ENCODE data around the gene RNF220. TPM values are rescaled to one million over a fixed set of nuclear protein-coding genes. Genes with fewer than 3 reads are reported as not detected.

Gene RNF220
- total and polyA plus RNA-seq, 2 experiments from 2014 or later = 47.4 to 123 TPM

DNA sequence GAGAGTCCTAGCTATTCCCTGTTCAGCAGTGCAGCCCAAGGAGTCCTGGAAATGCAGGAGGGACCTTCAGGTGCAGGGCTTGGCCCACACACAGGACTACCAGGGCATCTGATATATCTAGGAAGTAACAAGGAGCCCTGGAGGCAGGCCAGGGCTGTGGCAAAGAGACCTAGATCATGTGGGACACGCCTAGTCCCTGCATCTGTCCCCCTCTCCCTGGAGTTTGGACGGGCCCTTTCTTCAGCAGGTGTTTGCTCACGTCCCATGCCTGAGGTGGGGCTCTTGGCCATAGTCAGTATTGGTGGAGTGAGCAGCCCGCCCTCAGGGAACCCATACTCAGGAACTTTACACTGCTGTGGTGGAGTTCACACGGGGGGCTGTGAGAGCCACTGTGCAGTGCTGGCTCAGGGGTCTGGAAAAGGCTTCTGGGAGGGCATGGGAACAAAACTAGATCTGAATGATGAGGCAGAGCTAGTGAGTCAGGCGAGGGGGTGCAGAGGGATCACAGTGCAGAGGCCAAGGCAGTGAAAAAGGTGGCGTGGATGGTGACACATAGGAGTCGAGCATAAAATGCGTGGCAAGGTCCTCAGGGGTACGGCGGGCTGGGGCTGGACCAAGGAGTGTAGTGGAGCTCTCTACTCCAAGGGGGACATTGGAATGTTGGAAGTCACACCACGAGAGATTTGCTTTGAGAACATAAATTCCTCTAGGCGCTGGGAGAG is 243.6 kb downstream of the RNF220 start:
- 91 to 94% methylated on average over 13 of the region's 13 CpGs for WGBS, 2 experiments (ENCODE audit: low coverage in 1 of 2, low lambda C conversion rate in 2 of 2, missing lambda C conversion rate in 2 of 2)
- Histone ChIP-seq H3K9me3 (ENCODE audit: low read depth) (no peaks in the 10 kb centered on the region), H3K9ac (no peak overlapping the region), H3K9me2 (ENCODE audit: insufficient read depth) (no peaks in the 10 kb centered on the region), H3K36me3 (ENCODE audit: low read depth) (no peaks in the 10 kb centered on the region), H4K20me1 (ENCODE audit: insufficient read depth) (no peaks in the 10 kb centered on the region), H3F3A (ENCODE audit: insufficient read depth) (peaks cover 11% of the 10 kb centered on the region), H3K4me3 (no peak overlapping the region), H2AFZ (no peak overlapping the region), H3K27ac (no peak overlapping the region), H3K79me2 (ENCODE audit: insufficient read depth) (no peaks in the 10 kb centered on the region), H3K4me1 (ENCODE audit: insufficient read depth) (peaks cover 11% of the 10 kb centered on the region), H3K27me3 (replicated peaks; ENCODE audit: insufficient read depth) (no peaks in the 10 kb centered on the region), H3K4me2 (ENCODE audit: unreplicated experiment) (no peak overlapping the region)
- TF ChIP-seq EZH2 (IDR thresholded peaks at IDR 0.05; ENCODE audit: insufficient read depth, poor library complexity, severe bottlenecking) = no peak
- TF ChIP-seq EZH2phosphoT487 (IDR thresholded peaks at IDR 0.05; ENCODE audit: insufficient read depth, low read depth) = no peak
- no peak for DNase-seq
- in situ Hi-C loops (cut with MboI) = no loop called here

DNA sequence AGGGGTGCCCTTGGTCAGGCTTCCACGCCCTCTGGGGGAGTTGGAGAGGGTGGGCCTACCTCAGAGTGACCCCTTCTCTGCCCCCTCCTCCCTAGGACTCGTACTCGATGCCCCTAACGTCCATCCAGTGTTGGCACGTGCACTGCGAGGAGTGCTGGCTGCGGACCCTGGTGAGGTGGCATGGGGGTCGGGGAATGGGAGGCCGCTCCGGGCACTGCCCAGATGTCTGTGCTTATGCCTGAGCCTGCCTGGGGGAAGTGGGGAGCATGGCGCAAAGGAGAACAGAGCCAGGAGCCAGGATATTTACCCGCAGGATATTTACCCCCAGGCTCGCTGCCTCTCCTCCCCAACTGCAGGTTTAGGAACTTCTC is 244.7 kb downstream of the RNF220 start:
- no peak overlapping the region for H3K4me2 ChIP-seq (ENCODE audit: unreplicated experiment)
- H3K9me2 ChIP-seq (ENCODE audit: insufficient read depth) = no peaks in the 10 kb centered on the region
- in situ Hi-C loops (cut with MboI) = loop anchor here (5.0 kb wide), 1 partner anchor 42 kb away; no protein-coding TSS in a partner anchor
- no peak overlapping the region for H3K27ac ChIP-seq
- no peaks in the 10 kb centered on the region for H3K79me2 ChIP-seq (ENCODE audit: insufficient read depth)
- H3K27me3 ChIP-seq (replicated peaks; ENCODE audit: insufficient read depth) = no peaks in the 10 kb centered on the region
- no peak overlapping the region for H2AFZ ChIP-seq
- no peak for DNase-seq
- TF ChIP-seq EZH2 (IDR thresholded peaks at IDR 0.05; ENCODE audit: insufficient read depth, poor library complexity, severe bottlenecking) = no peak
- TF ChIP-seq EZH2phosphoT487 (IDR thresholded peaks at IDR 0.05; ENCODE audit: insufficient read depth, low read depth) = no peak
- WGBS, 2 experiments (ENCODE audit: low coverage in 1 of 2, low lambda C conversion rate in 2 of 2, missing lambda C conversion rate in 2 of 2) = 92 to 93% methylated on average over 13 of the region's 13 CpGs
- peaks cover 11% of the 10 kb centered on the region for H3F3A ChIP-seq (ENCODE audit: insufficient read depth)
- H3K9me3 ChIP-seq (ENCODE audit: low read depth) = no peaks in the 10 kb centered on the region
- H3K4me1 ChIP-seq (ENCODE audit: insufficient read depth) = peaks cover 11% of the 10 kb centered on the region
- no peak overlapping the region for H3K4me3 ChIP-seq
- no peak overlapping the region for H3K9ac ChIP-seq
- H4K20me1 ChIP-seq (ENCODE audit: insufficient read depth) = no peaks in the 10 kb centered on the region
- no peaks in the 10 kb centered on the region for H3K36me3 ChIP-seq (ENCODE audit: low read depth)

DNA sequence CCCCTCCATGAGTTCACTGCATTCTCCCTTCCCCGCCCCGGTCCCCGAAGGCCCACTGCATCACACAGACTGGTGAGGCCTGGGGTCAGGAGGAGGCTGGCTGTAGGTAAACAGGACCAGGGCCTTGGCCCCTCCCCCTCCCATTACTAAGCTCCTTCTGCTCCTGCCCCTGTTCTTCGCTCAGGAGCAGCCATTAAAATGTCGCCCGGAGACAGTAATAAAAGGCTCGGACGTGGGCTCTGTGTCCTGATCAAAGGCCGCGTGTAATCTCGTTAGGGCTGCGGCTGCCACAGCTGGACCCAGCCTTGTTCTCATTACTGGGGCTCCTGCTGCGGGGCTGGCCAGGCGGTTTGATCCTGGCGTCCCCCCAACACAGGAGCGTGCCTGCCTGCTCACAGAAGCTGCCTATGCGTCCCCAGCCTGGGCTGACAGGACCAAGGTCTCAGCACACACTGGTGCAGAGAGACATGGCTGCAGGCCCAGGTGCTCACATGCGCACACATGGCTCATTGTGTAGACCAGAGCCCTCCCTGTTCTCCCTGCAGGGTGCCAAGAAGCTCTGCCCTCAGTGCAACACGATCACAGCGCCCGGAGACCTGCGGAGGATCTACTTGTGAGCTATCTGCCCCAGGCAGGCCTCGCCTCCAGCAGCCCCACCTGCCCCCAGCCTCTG is 245.2 kb downstream of the RNF220 start:
- no peaks in the 10 kb centered on the region for H4K20me1 ChIP-seq (ENCODE audit: insufficient read depth)
- DNase-seq = no peak
- in situ Hi-C loops (cut with MboI) = loop anchor here (5.0 kb wide), 1 partner anchor 43 kb away; no protein-coding TSS in a partner anchor

DNA sequence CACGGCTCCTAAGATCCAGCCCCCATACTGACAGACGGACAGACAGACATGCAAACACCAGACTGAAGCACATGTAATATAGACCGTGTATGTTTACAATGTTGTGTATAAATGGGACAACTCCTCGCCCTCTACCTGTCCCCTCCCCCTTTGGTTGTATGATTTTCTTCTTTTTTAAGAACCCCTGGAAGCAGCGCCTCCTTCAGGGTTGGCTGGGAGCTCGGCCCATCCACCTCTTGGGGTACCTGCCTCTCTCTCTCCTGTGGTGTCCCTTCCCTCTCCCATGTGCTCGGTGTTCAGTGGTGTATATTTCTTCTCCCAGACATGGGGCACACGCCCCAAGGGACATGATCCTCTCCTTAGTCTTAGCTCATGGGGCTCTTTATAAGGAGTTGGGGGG is 246.0 kb downstream of the RNF220 start:
- in situ Hi-C loops (cut with MboI) = loop anchor here (5.0 kb wide), 1 partner anchor 44 kb away; no protein-coding TSS in a partner anchor
- H2AFZ ChIP-seq = no peak overlapping the region
- H3K4me2 ChIP-seq (ENCODE audit: unreplicated experiment) = no peak overlapping the region
- peaks cover 7% of the 10 kb centered on the region for H3F3A ChIP-seq (ENCODE audit: insufficient read depth)
- H4K20me1 ChIP-seq (ENCODE audit: insufficient read depth) = no peaks in the 10 kb centered on the region
- H3K4me1 ChIP-seq (ENCODE audit: insufficient read depth) = peaks cover 2% of the 10 kb centered on the region
- H3K36me3 ChIP-seq (ENCODE audit: low read depth) = no peaks in the 10 kb centered on the region
- H3K9me2 ChIP-seq (ENCODE audit: insufficient read depth) = no peaks in the 10 kb centered on the region
- H3K27ac ChIP-seq = no peak overlapping the region
- no peaks in the 10 kb centered on the region for H3K27me3 ChIP-seq (replicated peaks; ENCODE audit: insufficient read depth)
- H3K9me3 ChIP-seq (ENCODE audit: low read depth) = no peaks in the 10 kb centered on the region
- no peak for DNase-seq
- no peak overlapping the region for H3K4me3 ChIP-seq
- 87 to 91% methylated on average over 8 of the region's 8 CpGs for WGBS, 2 experiments (ENCODE audit: low coverage in 1 of 2, low lambda C conversion rate in 2 of 2, missing lambda C conversion rate in 2 of 2)
- no peaks in the 10 kb centered on the region for H3K79me2 ChIP-seq (ENCODE audit: insufficient read depth)
- H3K9ac ChIP-seq = no peak overlapping the region
- no peak for TF ChIP-seq EZH2 (IDR thresholded peaks at IDR 0.05; ENCODE audit: insufficient read depth, poor library complexity, severe bottlenecking)
- no peak for TF ChIP-seq EZH2phosphoT487 (IDR thresholded peaks at IDR 0.05; ENCODE audit: insufficient read depth, low read depth)

More for the DNA sequence above, 245.2 kb downstream of the RNF220 start:
- TF ChIP-seq EZH2phosphoT487 (IDR thresholded peaks at IDR 0.05; ENCODE audit: insufficient read depth, low read depth) = no peak
- no peak for TF ChIP-seq EZH2 (IDR thresholded peaks at IDR 0.05; ENCODE audit: insufficient read depth, poor library complexity, severe bottlenecking)
- Histone ChIP-seq H3K9me3 (ENCODE audit: low read depth) (no peaks in the 10 kb centered on the region), H2AFZ (no peak overlapping the region), H3F3A (ENCODE audit: insufficient read depth) (peaks cover 11% of the 10 kb centered on the region), H3K4me2 (ENCODE audit: unreplicated experiment) (no peak overlapping the region), H3K36me3 (ENCODE audit: low read depth) (no peaks in the 10 kb centered on the region), H3K27ac (no peak overlapping the region), H3K9me2 (ENCODE audit: insufficient read depth) (no peaks in the 10 kb centered on the region), H3K4me1 (ENCODE audit: insufficient read depth) (peaks cover 8% of the 10 kb centered on the region), H3K79me2 (ENCODE audit: insufficient read depth) (no peaks in the 10 kb centered on the region), H3K4me3 (no peak overlapping the region), H3K27me3 (replicated peaks; ENCODE audit: insufficient read depth) (no peaks in the 10 kb centered on the region), H3K9ac (no peak overlapping the region)
- WGBS, 2 experiments (ENCODE audit: low coverage in 1 of 2, low lambda C conversion rate in 2 of 2, missing lambda C conversion rate in 2 of 2) = 86 to 87% methylated on average over 20 to 23 of the region's 23 CpGs
